GM23338 (cell line): ENCODE results near the gene AZU1. TPM values are rescaled to one million over a fixed set of nuclear protein-coding genes. Genes with fewer than 3 reads are reported as not detected.

Experiments used
- ATAC-seq: fragments of 200-7000 bp; cut with Tn5 transposase; 3 replicates; pipeline ENCODE4 v1.9.1; 2020
- DNase-seq: peaks from one replicate; pipeline ENCODE4 v3.0.0-alpha.2; 2015; ENCODE audit warnings: low spot score
- H2AFZ ChIP-seq: fragments of 200-600 bp; sonication (generic); 2 replicates; pipeline ENCODE4 v1.8.0; 2016; ENCODE audit warnings: antibody characterized with exemption, mild to moderate bottlenecking, moderate library complexity
- H3F3A ChIP-seq: fragments of 200-600 bp; sonication (generic); replicated peaks from 2 replicates; pipeline ENCODE4 v1.8.0; 2017; ENCODE audit warnings: antibody characterized with exemption, mixed run types, low read depth
- H3K27ac ChIP-seq: fragments of 200-600 bp; sonication (generic); 2 replicates; pipeline ENCODE4 v1.6.1; 2016; ENCODE audit warnings: low read depth
- H3K27me3 ChIP-seq: fragments of 200-600 bp; sonication (generic); 2 replicates; pipeline ENCODE4 v1.8.0; 2016; ENCODE audit warnings: mild to moderate bottlenecking, mixed run types, moderate library complexity; ENCODE audit not compliant: insufficient read depth
- H3K36me3 ChIP-seq: fragments of 200-600 bp; sonication (generic); 2 replicates; pipeline ENCODE4 v1.8.0; 2016; ENCODE audit warnings: mild to moderate bottlenecking; ENCODE audit not compliant: insufficient read depth
- H3K4me1 ChIP-seq: fragments of 200-600 bp; sonication (generic); 2 replicates; pipeline ENCODE4 v1.8.0; 2016; ENCODE audit warnings: mild to moderate bottlenecking, moderate library complexity; ENCODE audit not compliant: insufficient read depth
- H3K4me2 ChIP-seq: fragments of 200-600 bp; sonication (generic); 2 replicates; pipeline ENCODE4 v1.7.1; 2017; ENCODE audit warnings: mixed run types
- H3K4me3 ChIP-seq: fragments of 200-600 bp; sonication (generic); 2 replicates; pipeline ENCODE4 v1.6.1; 2016; ENCODE audit warnings: mixed run types
- H3K79me2 ChIP-seq: fragments of 200-600 bp; sonication (generic); replicated peaks from 2 replicates; pipeline ENCODE4 v1.8.0; 2017; ENCODE audit warnings: mild to moderate bottlenecking; ENCODE audit not compliant: insufficient read depth
- H3K9me2 ChIP-seq: fragments of 200-600 bp; sonication (generic); 2 replicates; pipeline ENCODE4 v1.8.0; 2017; ENCODE audit not compliant: insufficient read depth
- H4K20me1 ChIP-seq: fragments of 200-600 bp; sonication (generic); replicated peaks from 2 replicates; pipeline ENCODE4 v1.8.0; 2017; ENCODE audit warnings: mild to moderate bottlenecking; ENCODE audit not compliant: insufficient read depth
- H3K27ac Mint-ChIP-seq: 2 replicates; pipeline ENCODE4 v1.8.0; 2020; ENCODE audit warnings: inconsistent platforms, mild to moderate bottlenecking, moderate library complexity, mixed read lengths
- H3K27me3 Mint-ChIP-seq: 3 replicates; pipeline ENCODE4 v1.8.0; 2022; ENCODE audit warnings: low read depth, mild to moderate bottlenecking, moderate library complexity, mixed read lengths, inconsistent platforms; ENCODE audit not compliant: insufficient read depth, poor library complexity
- H3K36me3 Mint-ChIP-seq: 3 replicates; pipeline ENCODE4 v1.8.0; 2021; ENCODE audit warnings: low read depth, mild to moderate bottlenecking, inconsistent platforms, moderate library complexity, mixed read lengths
- H3K4me1 Mint-ChIP-seq: 3 replicates; pipeline ENCODE4 v1.8.0; 2020; ENCODE audit warnings: mild to moderate bottlenecking, inconsistent platforms, mixed read lengths
- H3K4me3 Mint-ChIP-seq: 3 replicates; pipeline ENCODE4 v1.8.0; 2021; ENCODE audit warnings: moderate library complexity, mild to moderate bottlenecking, inconsistent platforms, mixed read lengths
- H3K9me3 Mint-ChIP-seq: 3 replicates; pipeline ENCODE4 v1.8.0; 2020; ENCODE audit warnings: moderate library complexity, mild to moderate bottlenecking, inconsistent platforms, mixed read lengths
- CTCF ChIP-seq, 2 experiments: fragments of 200-600 bp in 1 of 2; sonication (generic) in 1 of 2; conservative IDR thresholded peaks; 2 replicates each; pipeline versions ENCODE4 v1.5.1 to v1.6.1; 2016 to 2017; ENCODE audit warnings: antibody characterized with exemption in 2 of 2, low read depth in 2 of 2, mild to moderate bottlenecking in 2 of 2, moderate library complexity in 1 of 2
- ETS1 ChIP-seq: IDR thresholded peaks from 2 replicates; pipeline ENCODE4 v1.6.1; 2016; ENCODE audit warnings: antibody characterized with exemption
- EZH2 ChIP-seq: fragments of 200-600 bp; sonication (generic); IDR thresholded peaks from one replicate; pipeline ENCODE4 v1.8.0; 2017; ENCODE audit warnings: antibody characterized with exemption, mild to moderate bottlenecking, low read depth; ENCODE audit not compliant: unreplicated experiment
- EZH2phosphoT487 ChIP-seq: fragments of 200-600 bp; sonication (generic); IDR thresholded peaks from one replicate; pipeline ENCODE4 v1.8.1; 2018; ENCODE audit warnings: antibody characterized with exemption; ENCODE audit not compliant: unreplicated experiment
- REST ChIP-seq: IDR thresholded peaks from one replicate; pipeline ENCODE4 v1.6.1; 2018; ENCODE audit warnings: antibody characterized with exemption; ENCODE audit not compliant: unreplicated experiment
- ZNF114 ChIP-seq: fragments of 250-450 bp; sonication (Bioruptor Pico); IDR thresholded peaks from 2 replicates; pipeline ENCODE4 v1.5.0; 2020; ENCODE audit warnings: mild to moderate bottlenecking, moderate library complexity
- ZNF462 ChIP-seq: fragments of 250-450 bp; sonication (Bioruptor Pico); IDR thresholded peaks from 2 replicates; pipeline ENCODE4 v1.5.0; 2020; ENCODE audit warnings: mild to moderate bottlenecking, moderate library complexity
- polyA plus RNA-seq: library from polyadenylated mRNA; unstranded; fragments of >200 nt; fragmentation: Nextera tagmentation; extraction: Ambion mirVana; gene quantifications from 2 replicates; pipeline ENCODE4 v1.2.1, GENCODE V29; 2016
- total RNA-seq: library from RNA; depleted of rRNA; stranded (reverse); fragments of >200 nt; shearing (Covaris generic); gene quantifications from 2 replicates; pipeline ENCODE4 v1.2.3, GENCODE V29; 2014

The AZU1 gene
- total and polyA plus RNA-seq, 2 experiments from 2014 or later = 0.78 to 1.4 TPM

GRCh38 chr19:871446-872265 is 44.0 kb downstream of the AZU1 start:
- TF ChIP-seq CTCF (conservative IDR thresholded peaks at IDR 0.05; ENCODE audit: low read depth in 2 of 2) (no peak), ETS1 (no peak), EZH2 (no peak), ZNF462 (no peak), ZNF114 (CRISPR knock-in tag) (no peak), REST (no peak), EZH2phosphoT487 (no peak)
- H3K27me3 Mint-ChIP-seq = peaks cover 28% of the 10 kb centered on the region
- H3K4me3 Mint-ChIP-seq = peak overlapping the region; percentile 54; the same call in 2 of the 3 replicates
- Histone ChIP-seq H3K27me3 (no peaks in the 10 kb centered on the region), H3K4me3 (no peak overlapping the region), H4K20me1 (no peaks in the 10 kb centered on the region), H3K4me2 (no peak overlapping the region), H3K9me2 (no peaks in the 10 kb centered on the region), H3K36me3 (no peaks in the 10 kb centered on the region; the same call in 1 of the 2 replicates), H3F3A (peaks cover 19% of the 10 kb centered on the region), H3K4me1 (no peaks in the 10 kb centered on the region), H3K27ac (no peak overlapping the region), H3K79me2 (no peaks in the 10 kb centered on the region), H2AFZ (no peak overlapping the region)
- peak; percentile 13 for ATAC-seq
- peaks cover 11% of the 10 kb centered on the region for H3K9me3 Mint-ChIP-seq
- H3K36me3 Mint-ChIP-seq = peaks cover 50% of the 10 kb centered on the region
- H3K4me1 Mint-ChIP-seq = peaks cover 5% of the 10 kb centered on the region
- no peak overlapping the region; the same call in 1 of the 2 replicates for H3K27ac Mint-ChIP-seq
- DNase-seq = peak; percentile 89
